HEK293 (cell line): ENCODE results near the gene ROS1.

Source experiments
- CTCF ChIA-PET: fragments of 350-600 bp; formaldehyde crosslinking; extraction: SDS; loops from one replicate; lab custom pipeline; 2021; ENCODE audit warnings: antibody characterized with exemption; lab: Yijun Ruan, JAX
- POLR2A ChIA-PET: fragments of 300-600 bp; formaldehyde crosslinking; extraction: SDS; loops from one replicate; lab custom pipeline; 2020; ENCODE audit warnings: antibody characterized with exemption, inconsistent platforms; lab: Yijun Ruan, JAX
- H3K27ac ChIP-seq: fragments of 200-500 bp; sonication (Bioruptor generic); 2 replicates; pipeline ENCODE4 v1.5.1; 2014; ENCODE audit warnings: low read depth, low read length, control low read depth, inconsistent platforms; ENCODE audit errors: extremely low read depth
- H3K36me3 ChIP-seq, 2 experiments: fragments of 200-500 bp in 1 of 2; sonication (Bioruptor generic) in 1 of 2; 1 replicate in 1 of 2; 2 replicates in 1 of 2; pipeline ENCODE4 v1.5.1; 2014 to 2017; ENCODE audit warnings: inconsistent platforms in 2 of 2, low read length in 2 of 2; ENCODE audit not compliant: control insufficient read depth in 2 of 2, insufficient read depth in 1 of 2
- H3K4me1 ChIP-seq: fragments of 200-500 bp; sonication (Bioruptor generic); 2 replicates; pipeline ENCODE4 v1.5.1; 2014; ENCODE audit warnings: mild to moderate bottlenecking, low read length, inconsistent platforms; ENCODE audit not compliant: control insufficient read depth, insufficient read depth
- H3K4me3 ChIP-seq: 2 replicates; pipeline ENCODE4 v1.5.1; 2011; ENCODE audit warnings: low read depth, mild to moderate bottlenecking, control low read depth, low read length, moderate library complexity
- H3K9me3 ChIP-seq: fragments of 200-500 bp; sonication (Bioruptor generic); 2 replicates; pipeline ENCODE4 v1.5.1; 2014; ENCODE audit warnings: low read depth, low read length, inconsistent platforms; ENCODE audit not compliant: control insufficient read depth, insufficient read depth
- GLI2 ChIP-seq: fragments of 450-650 bp; formaldehyde crosslinking; IDR thresholded peaks from 2 replicates; pipeline ENCODE4; 2017; ENCODE audit warnings: missing biosample characterization, missing genetic modification characterization, low read depth, borderline replicate concordance
- MEIS1 ChIP-seq: sonication (generic); formaldehyde crosslinking; IDR thresholded peaks from 2 replicates; pipeline ENCODE4 v1.8.1; 2022; ENCODE audit warnings: missing genetic modification reagents, mild to moderate bottlenecking, borderline replicate concordance
- PRDM1 ChIP-seq: fragments of 450-650 bp; formaldehyde crosslinking; IDR thresholded peaks from 2 replicates; pipeline ENCODE4; 2016; ENCODE audit warnings: missing biosample characterization, missing genetic modification characterization
- SCRT2 ChIP-seq: fragments of 450-650 bp; formaldehyde crosslinking; IDR thresholded peaks from 2 replicates; pipeline ENCODE4 v1.5.1; 2016; ENCODE audit warnings: missing biosample characterization, missing genetic modification characterization
- SP3 ChIP-seq: fragments of 450-650 bp; formaldehyde crosslinking; IDR thresholded peaks from 2 replicates; pipeline ENCODE4 v1.5.1; 2016; ENCODE audit warnings: missing biosample characterization, missing genetic modification characterization
- TCF7L2 ChIP-seq: IDR thresholded peaks from 2 replicates; pipeline ENCODE4 v1.6.1; 2011; ENCODE audit warnings: low read depth, mild to moderate bottlenecking, inconsistent platforms, low read length, moderate library complexity, borderline replicate concordance
- ZFP41 ChIP-seq: fragments of 450-650 bp; formaldehyde crosslinking; IDR thresholded peaks from 2 replicates; pipeline ENCODE4 v1.5.1; 2016; ENCODE audit warnings: missing biosample characterization, missing genetic modification characterization, borderline replicate concordance
- ZNF214 ChIP-seq: fragments of 450-650 bp; formaldehyde crosslinking; IDR thresholded peaks from 2 replicates; pipeline ENCODE4 v1.5.1; 2017; ENCODE audit warnings: missing biosample characterization, mild to moderate bottlenecking, missing genetic modification characterization, borderline replicate concordance
- ZNF302 ChIP-seq: fragments of 450-650 bp; formaldehyde crosslinking; IDR thresholded peaks from 2 replicates; pipeline ENCODE4 v1.5.1; 2016; ENCODE audit warnings: missing biosample characterization, missing genetic modification characterization, low read depth
- ZNF335 ChIP-seq: fragments of 450-650 bp; formaldehyde crosslinking; conservative IDR thresholded peaks from 2 replicates; pipeline ENCODE4 v1.5.1; 2016; ENCODE audit warnings: missing biosample characterization, missing genetic modification characterization
- ZNF501 ChIP-seq: fragments of 450-650 bp; formaldehyde crosslinking; IDR thresholded peaks from 2 replicates; pipeline ENCODE4 v1.5.1; 2016; ENCODE audit warnings: missing biosample characterization, missing genetic modification characterization
- ZNF548 ChIP-seq: fragments of 450-650 bp; formaldehyde crosslinking; IDR thresholded peaks from 2 replicates; pipeline ENCODE4 v1.5.1; 2016; ENCODE audit warnings: missing biosample characterization, missing genetic modification characterization
- ZNF585B ChIP-seq: fragments of 450-650 bp; formaldehyde crosslinking; IDR thresholded peaks from 2 replicates; pipeline ENCODE4 v1.5.1; 2016; ENCODE audit warnings: missing biosample characterization, missing genetic modification characterization
- ZNF654 ChIP-seq: fragments of 450-650 bp; formaldehyde crosslinking; IDR thresholded peaks from 2 replicates; pipeline ENCODE4 v1.5.1; 2016; ENCODE audit warnings: low read depth, missing biosample characterization, missing genetic modification characterization
- ZNF677 ChIP-seq: fragments of 450-650 bp; IDR thresholded peaks from 2 replicates; pipeline ENCODE4 v1.5.0; 2018; ENCODE audit warnings: missing biosample characterization, mild to moderate bottlenecking, missing genetic modification characterization, moderate library complexity
- TF ChIP-seq, protein P1 (sequence below): fragments of 450-650 bp; formaldehyde crosslinking; IDR thresholded peaks from 2 replicates; pipeline ENCODE4 v1.5.1; 2017; ENCODE audit warnings: missing biosample characterization, mild to moderate bottlenecking, missing genetic modification characterization, moderate library complexity
- TF ChIP-seq, protein P2 (sequence below): fragments of 450-650 bp; formaldehyde crosslinking; IDR thresholded peaks from 2 replicates; pipeline ENCODE4 v1.5.1; 2016; ENCODE audit warnings: missing biosample characterization, missing genetic modification characterization, borderline replicate concordance

Gene ROS1

DNA sequence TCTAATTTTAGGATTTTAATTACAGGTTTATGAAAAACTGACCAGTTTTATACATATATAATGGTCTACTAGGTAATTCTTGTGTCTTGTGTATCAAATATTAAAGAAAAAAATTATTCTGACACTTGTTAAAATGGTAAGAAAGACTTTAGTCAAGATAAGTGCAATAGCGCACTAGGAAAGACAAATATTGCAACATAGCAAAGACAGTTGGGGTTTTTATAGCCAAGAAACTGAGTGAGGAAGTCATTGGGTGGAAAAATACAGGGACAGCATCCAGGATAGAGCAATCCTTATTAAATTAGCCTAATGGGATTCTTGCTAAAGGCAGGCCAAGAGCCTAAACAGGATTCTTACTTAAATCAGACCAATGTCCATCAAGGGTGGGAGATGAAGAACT lies 71.1 kb downstream of the ROS1 start:
- Histone ChIP-seq H3K36me3 (no peaks in the 10 kb centered on the region), H3K4me3 (no peak overlapping the region), H3K9me3 (no peaks in the 10 kb centered on the region), H3K27ac (no peak overlapping the region), H3K4me1 (no peaks in the 10 kb centered on the region)
- POLR2A ChIA-PET, result no interaction called here
- TF ChIP-seq ZNF677 (tag by site-specific recombination), result no peak
- TF ChIP-seq ZNF302, result no peak
- TF ChIP-seq, protein P1, sequence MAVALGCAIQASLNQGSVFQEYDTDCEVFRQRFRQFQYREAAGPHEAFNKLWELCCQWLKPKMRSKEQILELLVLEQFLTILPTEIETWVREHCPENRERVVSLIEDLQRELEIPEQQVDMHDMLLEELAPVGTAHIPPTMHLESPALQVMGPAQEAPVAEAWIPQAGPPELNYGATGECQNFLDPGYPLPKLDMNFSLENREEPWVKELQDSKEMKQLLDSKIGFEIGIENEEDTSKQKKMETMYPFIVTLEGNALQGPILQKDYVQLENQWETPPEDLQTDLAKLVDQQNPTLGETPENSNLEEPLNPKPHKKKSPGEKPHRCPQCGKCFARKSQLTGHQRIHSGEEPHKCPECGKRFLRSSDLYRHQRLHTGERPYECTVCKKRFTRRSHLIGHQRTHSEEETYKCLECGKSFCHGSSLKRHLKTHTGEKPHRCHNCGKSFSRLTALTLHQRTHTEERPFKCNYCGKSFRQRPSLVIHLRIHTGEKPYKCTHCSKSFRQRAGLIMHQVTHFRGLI (tag by site-specific recombination), result no peak
- no peak for TF ChIP-seq SP3 (tag by site-specific recombination)
- TF ChIP-seq ZNF585B (tag by site-specific recombination), result no peak
- TF ChIP-seq MEIS1 (CRISPR knock-in tag), result no peak
- no peak for TF ChIP-seq GLI2
- CTCF ChIA-PET, result interaction anchor here (0.6 to 0.9 kb wide), 2 partner anchors 18 to 42 kb away, joined by 3 to 4 read pairs; no protein-coding TSS in a partner anchor

DNA sequence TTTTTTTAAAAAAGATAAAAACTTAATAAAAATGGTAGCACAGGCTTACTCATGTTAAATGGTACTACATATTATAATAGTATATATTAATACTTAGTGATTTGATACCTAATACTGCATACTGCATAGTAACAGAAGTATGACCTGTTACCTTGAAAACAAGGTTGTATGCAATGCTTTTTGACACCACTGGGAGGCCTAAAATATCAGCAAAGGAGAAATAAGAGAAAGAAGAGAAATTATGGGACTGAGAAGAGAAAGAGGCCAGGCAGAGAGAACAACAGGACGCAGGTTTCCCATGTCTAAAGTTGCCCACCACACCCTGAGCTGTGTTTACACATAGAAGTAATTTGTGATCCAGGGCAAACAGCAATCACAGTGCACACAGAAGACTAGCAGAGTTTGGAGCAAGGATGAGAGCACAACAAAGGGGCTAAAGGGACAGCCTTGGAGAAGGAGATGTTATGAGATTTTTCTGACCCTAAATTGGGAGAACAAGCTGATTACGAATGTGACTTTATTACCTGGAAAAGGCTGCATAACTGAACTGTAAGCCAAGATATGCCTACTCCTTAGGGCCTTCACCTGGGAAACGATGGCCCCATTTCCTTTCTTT lies 73.2 kb downstream of the ROS1 start:
- ChIA-PET CTCF (interaction anchor here (0.6 to 1.9 kb wide), 12 partner anchors 9 to 477 kb away, joined by 3 to 6 read pairs (median 3); no protein-coding TSS in a partner anchor), POLR2A (no interaction called here)
- no peak for TF ChIP-seq ZNF335 (tag by site-specific recombination)
- TF ChIP-seq, protein P2, sequence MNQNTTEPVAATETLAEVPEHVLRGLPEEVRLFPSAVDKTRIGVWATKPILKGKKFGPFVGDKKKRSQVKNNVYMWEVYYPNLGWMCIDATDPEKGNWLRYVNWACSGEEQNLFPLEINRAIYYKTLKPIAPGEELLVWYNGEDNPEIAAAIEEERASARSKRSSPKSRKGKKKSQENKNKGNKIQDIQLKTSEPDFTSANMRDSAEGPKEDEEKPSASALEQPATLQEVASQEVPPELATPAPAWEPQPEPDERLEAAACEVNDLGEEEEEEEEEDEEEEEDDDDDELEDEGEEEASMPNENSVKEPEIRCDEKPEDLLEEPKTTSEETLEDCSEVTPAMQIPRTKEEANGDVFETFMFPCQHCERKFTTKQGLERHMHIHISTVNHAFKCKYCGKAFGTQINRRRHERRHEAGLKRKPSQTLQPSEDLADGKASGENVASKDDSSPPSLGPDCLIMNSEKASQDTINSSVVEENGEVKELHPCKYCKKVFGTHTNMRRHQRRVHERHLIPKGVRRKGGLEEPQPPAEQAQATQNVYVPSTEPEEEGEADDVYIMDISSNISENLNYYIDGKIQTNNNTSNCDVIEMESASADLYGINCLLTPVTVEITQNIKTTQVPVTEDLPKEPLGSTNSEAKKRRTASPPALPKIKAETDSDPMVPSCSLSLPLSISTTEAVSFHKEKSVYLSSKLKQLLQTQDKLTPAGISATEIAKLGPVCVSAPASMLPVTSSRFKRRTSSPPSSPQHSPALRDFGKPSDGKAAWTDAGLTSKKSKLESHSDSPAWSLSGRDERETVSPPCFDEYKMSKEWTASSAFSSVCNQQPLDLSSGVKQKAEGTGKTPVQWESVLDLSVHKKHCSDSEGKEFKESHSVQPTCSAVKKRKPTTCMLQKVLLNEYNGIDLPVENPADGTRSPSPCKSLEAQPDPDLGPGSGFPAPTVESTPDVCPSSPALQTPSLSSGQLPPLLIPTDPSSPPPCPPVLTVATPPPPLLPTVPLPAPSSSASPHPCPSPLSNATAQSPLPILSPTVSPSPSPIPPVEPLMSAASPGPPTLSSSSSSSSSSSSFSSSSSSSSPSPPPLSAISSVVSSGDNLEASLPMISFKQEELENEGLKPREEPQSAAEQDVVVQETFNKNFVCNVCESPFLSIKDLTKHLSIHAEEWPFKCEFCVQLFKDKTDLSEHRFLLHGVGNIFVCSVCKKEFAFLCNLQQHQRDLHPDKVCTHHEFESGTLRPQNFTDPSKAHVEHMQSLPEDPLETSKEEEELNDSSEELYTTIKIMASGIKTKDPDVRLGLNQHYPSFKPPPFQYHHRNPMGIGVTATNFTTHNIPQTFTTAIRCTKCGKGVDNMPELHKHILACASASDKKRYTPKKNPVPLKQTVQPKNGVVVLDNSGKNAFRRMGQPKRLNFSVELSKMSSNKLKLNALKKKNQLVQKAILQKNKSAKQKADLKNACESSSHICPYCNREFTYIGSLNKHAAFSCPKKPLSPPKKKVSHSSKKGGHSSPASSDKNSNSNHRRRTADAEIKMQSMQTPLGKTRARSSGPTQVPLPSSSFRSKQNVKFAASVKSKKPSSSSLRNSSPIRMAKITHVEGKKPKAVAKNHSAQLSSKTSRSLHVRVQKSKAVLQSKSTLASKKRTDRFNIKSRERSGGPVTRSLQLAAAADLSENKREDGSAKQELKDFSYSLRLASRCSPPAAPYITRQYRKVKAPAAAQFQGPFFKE (tag by site-specific recombination), result no peak
- no peak for TF ChIP-seq ZFP41 (tag by site-specific recombination)
- 0 out of 2 replicates have a peak, but pooled peaks have one; percentile 16 for TF ChIP-seq ZNF654 (tag by site-specific recombination)
- 0 out of 2 replicates have a peak, but pooled peaks have one; percentile 12 for TF ChIP-seq PRDM1 (tag by site-specific recombination)
- TF ChIP-seq ZNF548 (tag by site-specific recombination), result no peak
- TF ChIP-seq SCRT2 (tag by site-specific recombination), result 0 out of 2 replicates have a peak, but pooled peaks have one; percentile 13
- no peak for TF ChIP-seq ZNF214 (tag by site-specific recombination)
- no peak for TF ChIP-seq TCF7L2
- no peak for TF ChIP-seq ZNF501 (tag by site-specific recombination)
- Histone ChIP-seq H3K4me1 (no peaks in the 10 kb centered on the region), H3K9me3 (no peaks in the 10 kb centered on the region), H3K27ac (no peak overlapping the region), H3K4me3 (no peak overlapping the region), H3K36me3 (no peaks in the 10 kb centered on the region)
